Gastroesophageal sphincter (tissue), 4 donors: ENCODE measurements around the gene MACIR. TPM values are rescaled to one million over a fixed set of nuclear protein-coding genes. Genes with fewer than 3 reads are reported as not detected.

ENCODE experiments used
- ATAC-seq: fragments of 150-250 bp; one replicate; pipeline ENCODE4 v1.9.1; 2016; ENCODE audit warnings: mild to moderate bottlenecking, moderate library complexity
- H3K27ac ChIP-seq, 4 donors: fragments of 200-600 bp; sonication (generic) in 3 of 4; 1 replicate in 3 of 4; 2 replicates in 1 of 4; pipeline ENCODE4 v1.5.1; 2016 to 2019
- H3K27me3 ChIP-seq: fragments of 200-600 bp; sonication (generic); one replicate; pipeline ENCODE4 v1.5.1; 2019
- H3K36me3 ChIP-seq, 2 donors: fragments of 200-600 bp; sonication (generic); one replicate each; pipeline ENCODE4 v1.5.1; 2019; ENCODE audit warnings: control low read depth in 1 of 2
- H3K4me1 ChIP-seq, 3 donors: fragments of 200-600 bp; sonication (generic); 1 replicate in 2 of 3; 2 replicates in 1 of 3; pipeline ENCODE4 v1.5.1; 2016 to 2019; ENCODE audit warnings: control low read depth in 2 of 3
- H3K4me3 ChIP-seq, 2 donors: fragments of 200-600 bp; sonication (generic); one replicate each; pipeline ENCODE4 v1.5.1; 2019; ENCODE audit warnings: mild to moderate bottlenecking in 1 of 2, moderate library complexity in 1 of 2
- H3K9me3 ChIP-seq, 3 donors: fragments of 200-600 bp; sonication (generic); one replicate each; pipeline ENCODE4 v1.5.1; 2017 to 2019; ENCODE audit warnings: control low read depth in 2 of 3
- CTCF ChIP-seq, 4 experiments: fragments of 200-600 bp in 2 of 4; fragments of 450-650 bp in 2 of 4; sonication (generic) in 1 of 4; IDR thresholded peaks; one replicate each; pipeline ENCODE4 v1.5.1; 2017 to 2019; ENCODE audit warnings: antibody characterized with exemption in 4 of 4, mild to moderate bottlenecking in 2 of 4, moderate library complexity in 2 of 4
- EP300 ChIP-seq: sonication (generic); formaldehyde crosslinking; IDR thresholded peaks from one replicate; pipeline ENCODE4 v1.6.1; 2017; ENCODE audit warnings: antibody characterized with exemption, mild to moderate bottlenecking
- POLR2A ChIP-seq, 2 donors: fragments of 450-650 bp; IDR thresholded peaks; one replicate each; pipeline ENCODE4 v1.6.1; 2017; ENCODE audit warnings: antibody characterized with exemption in 2 of 2, mild to moderate bottlenecking in 2 of 2, moderate library complexity in 1 of 2
- POLR2AphosphoS5 ChIP-seq: sonication (generic); formaldehyde crosslinking; IDR thresholded peaks from one replicate; pipeline ENCODE4 v1.6.1; 2017; ENCODE audit warnings: antibody characterized with exemption
- WGBS, 2 donors: methylation state at CpG; one replicate each; pipeline ENCODE4 v1.1.5; 2018; ENCODE audit warnings: low coverage in 1 of 2; 5-methylcytosine and 5-hydroxymethylcytosine counted together
- total RNA-seq, 4 donors: library from RNA; depleted of rRNA; stranded (reverse); fragments of >200 nt; gene quantifications; one replicate each; pipeline ENCODE4 v1.1.0, GENCODE V29; 2016

Gene MACIR
- total RNA-seq, 4 donors from 2014 or later: 3.9 to 12.2 (median 8.0) TPM

DNA sequence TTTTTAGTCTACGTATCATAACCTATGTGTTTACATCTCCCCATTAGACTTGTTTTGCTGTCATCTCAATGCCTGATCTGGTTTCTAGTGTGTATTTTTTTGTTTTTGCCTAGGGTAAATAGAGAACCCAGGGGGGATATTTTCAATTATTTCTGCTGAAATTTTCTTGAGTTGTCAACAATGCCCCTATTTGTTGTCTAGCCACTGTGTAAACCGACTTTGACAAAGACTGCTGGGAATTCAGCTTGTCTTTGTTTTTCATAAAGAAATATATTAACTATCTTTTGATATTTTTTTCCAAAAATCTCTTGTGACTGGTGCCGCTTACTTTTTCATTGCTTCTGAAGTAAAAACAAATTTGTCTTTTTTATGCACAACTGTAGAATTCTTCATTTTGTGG lies 28.1 kb downstream of the MACIR start:
- H3K4me1 ChIP-seq: no peaks in the 10 kb centered on the region
- 89 to 91% methylated on average over 3 of the region's 3 CpGs for WGBS, 2 donors
- H3K36me3 ChIP-seq: no peaks in the 10 kb centered on the region
- no peak for ATAC-seq
- no peaks in the 10 kb centered on the region for H3K27me3 ChIP-seq
- H3K4me3 ChIP-seq: no peak overlapping the region
- no peak overlapping the region for H3K27ac ChIP-seq
- no peaks in the 10 kb centered on the region for H3K9me3 ChIP-seq
- TF ChIP-seq POLR2AphosphoS5 (no peak), POLR2A (IDR thresholded peaks at IDR 0.05) (no peak), CTCF (IDR thresholded peaks at IDR 0.05) (no peak), EP300 (no peak)

GRCh38 chr5:103289024-103289423 lies 30.5 kb downstream of the MACIR start:
- WGBS, 2 donors: 91 to 100% methylated on average over 1 of the region's 1 CpG
- H3K9me3 ChIP-seq: no peaks in the 10 kb centered on the region
- no peaks in the 10 kb centered on the region for H3K36me3 ChIP-seq
- no peak overlapping the region for H3K4me3 ChIP-seq
- no peaks in the 10 kb centered on the region for H3K27me3 ChIP-seq
- H3K4me1 ChIP-seq: no peaks in the 10 kb centered on the region
- TF ChIP-seq POLR2AphosphoS5 (no peak), EP300 (no peak), CTCF (IDR thresholded peaks at IDR 0.05) (no peak), POLR2A (IDR thresholded peaks at IDR 0.05) (no peak)
- no peak for ATAC-seq
- no peak overlapping the region for H3K27ac ChIP-seq

- Histone ChIP-seq H3K27me3 (no peaks in the 10 kb centered on the region), H3K4me3 (no peak overlapping the region), H3K9me3 (no peaks in the 10 kb centered on the region), H3K4me1 (no peaks in the 10 kb centered on the region), H3K36me3 (no peaks in the 10 kb centered on the region), H3K27ac (no peak overlapping the region)
- TF ChIP-seq EP300 (no peak), POLR2A (IDR thresholded peaks at IDR 0.05) (no peak), CTCF (IDR thresholded peaks at IDR 0.05) (no peak), POLR2AphosphoS5 (no peak)
- WGBS, 2 donors: 25 to 63% methylated on average over 1 of the region's 1 CpG
- ATAC-seq: no peak
Measured at GRCh38 chr5:103290846-103291245, 32.3 kb downstream of the MACIR start.

DNA sequence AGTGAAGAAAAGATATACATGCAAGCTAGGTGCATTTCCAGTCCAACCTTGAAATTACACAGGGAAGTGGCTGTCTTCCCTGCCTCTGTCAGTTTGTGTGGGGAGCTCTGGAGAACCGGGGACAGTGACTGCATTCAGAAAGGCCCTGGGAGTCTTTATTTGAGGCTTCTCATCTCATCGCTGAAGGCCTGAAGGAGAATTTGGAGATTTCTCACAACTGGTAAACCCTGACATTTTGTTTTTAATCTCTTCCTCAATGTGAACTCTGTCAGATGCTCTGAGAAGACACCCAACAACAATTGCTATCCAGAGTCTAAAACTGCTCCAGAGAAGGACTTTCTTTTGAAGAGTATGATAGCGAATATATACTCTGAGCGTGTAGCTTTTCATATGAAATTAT lies 33.0 kb downstream of the MACIR start:
- no peaks in the 10 kb centered on the region for H3K9me3 ChIP-seq
- H3K4me3 ChIP-seq: no peak overlapping the region
- 85 to 86% methylated on average over 2 to 4 of the region's 4 CpGs for WGBS, 2 donors
- H3K4me1 ChIP-seq: no peaks in the 10 kb centered on the region
- no peak overlapping the region for H3K27ac ChIP-seq
- TF ChIP-seq CTCF (IDR thresholded peaks at IDR 0.05) (no peak), POLR2A (IDR thresholded peaks at IDR 0.05) (no peak), EP300 (no peak), POLR2AphosphoS5 (no peak)
- H3K36me3 ChIP-seq: no peaks in the 10 kb centered on the region
- H3K27me3 ChIP-seq: no peaks in the 10 kb centered on the region
- ATAC-seq: no peak

DNA sequence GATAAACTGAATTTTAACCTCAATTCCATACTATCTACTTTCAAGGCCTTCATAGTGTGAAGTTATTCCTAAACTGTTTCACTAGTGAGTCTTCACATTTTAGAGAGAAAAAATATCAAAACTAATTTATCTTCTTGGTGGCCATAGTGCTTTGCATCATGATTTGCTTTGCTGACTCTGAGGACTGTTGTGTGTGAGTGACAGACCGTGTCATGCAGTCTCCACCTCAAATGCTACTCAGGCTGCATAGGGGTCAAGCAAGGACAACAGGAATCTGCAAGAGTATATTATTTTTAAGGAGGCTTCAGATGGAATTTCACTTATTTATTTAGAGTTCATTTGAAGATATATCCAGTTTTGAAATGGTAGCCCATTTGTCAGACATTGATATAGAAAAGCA lies 34.5 kb downstream of the MACIR start:
- no peak overlapping the region for H3K4me3 ChIP-seq
- no peak overlapping the region for H3K27ac ChIP-seq
- no peaks in the 10 kb centered on the region for H3K4me1 ChIP-seq
- no peaks in the 10 kb centered on the region for H3K27me3 ChIP-seq
- no peak for ATAC-seq
- TF ChIP-seq EP300 (no peak), POLR2AphosphoS5 (no peak), POLR2A (IDR thresholded peaks at IDR 0.05) (no peak), CTCF (IDR thresholded peaks at IDR 0.05) (no peak)
- no peaks in the 10 kb centered on the region for H3K36me3 ChIP-seq
- H3K9me3 ChIP-seq: no peaks in the 10 kb centered on the region
- 100% methylated on average over 1 of the region's 1 CpG for WGBS, 2 donors
